Measurements from ENCODE around the gene CSRNP3. TPM values are rescaled to one million over a fixed set of nuclear protein-coding genes. Genes with fewer than 3 reads are reported as not detected.

The CSRNP3 gene
- total RNA-seq, 6 donors from 2014 or later = 0.46 to 4.1 (median 1.5) TPM

- Histone ChIP-seq H3K9me3 (no peaks in the 10 kb centered on the region), H3K4me1 (no peaks in the 10 kb centered on the region), H3K4me3 (no peak overlapping the region), H3K36me3 (no peaks in the 10 kb centered on the region), H3K27me3 (no peaks in the 10 kb centered on the region), H3K27ac (no peak overlapping the region)
- ATAC-seq (ENCODE audit: low FRiP score in 2 of 2) (no peak), DNase-seq (no peak)
- TF ChIP-seq POLR2A (IDR thresholded peaks at IDR 0.05) (no peak), POLR2AphosphoS5 (IDR thresholded peaks at IDR 0.05) (no peak), CTCF (IDR thresholded peaks at IDR 0.05) (no peak), EP300 (IDR thresholded peaks at IDR 0.05) (no peak)
- WGBS, 2 donors = 85 to 87% methylated on average over 2 of the region's 2 CpGs
Measured at GRCh38 chr2:165567273-165567672, 97.8 kb downstream of the CSRNP3 start.

GRCh38 chr2:165568361-165568760 is 98.9 kb downstream of the CSRNP3 start:
- H3K4me1 ChIP-seq = no peaks in the 10 kb centered on the region
- TF ChIP-seq CTCF (IDR thresholded peaks at IDR 0.05) = no peak
- TF ChIP-seq POLR2A (IDR thresholded peaks at IDR 0.05) = no peak
- no peak for TF ChIP-seq POLR2AphosphoS5 (IDR thresholded peaks at IDR 0.05)
- no peak for TF ChIP-seq EP300 (IDR thresholded peaks at IDR 0.05)
- no peaks in the 10 kb centered on the region for H3K9me3 ChIP-seq
- no peak for DNase-seq
- H3K36me3 ChIP-seq = no peaks in the 10 kb centered on the region
- no peak overlapping the region for H3K27ac ChIP-seq
- ATAC-seq (ENCODE audit: low FRiP score in 2 of 2) = no peak
- H3K4me3 ChIP-seq = no peak overlapping the region
- H3K27me3 ChIP-seq = no peaks in the 10 kb centered on the region

- no peaks in the 10 kb centered on the region for H3K36me3 ChIP-seq
- TF ChIP-seq POLR2AphosphoS5 (IDR thresholded peaks at IDR 0.05) (no peak), CTCF (IDR thresholded peaks at IDR 0.05) (no peak), EP300 (IDR thresholded peaks at IDR 0.05) (no peak), POLR2A (IDR thresholded peaks at IDR 0.05) (no peak)
- DNase-seq = no peak
- H3K9me3 ChIP-seq = no peaks in the 10 kb centered on the region
- H3K4me1 ChIP-seq = peaks cover 0 to 8% (median 0%) of the 10 kb centered on the region in 4 donors
- no peak overlapping the region for H3K27ac ChIP-seq
- 93 to 96% methylated on average over 1 of the region's 1 CpG for WGBS, 2 donors
- H3K4me3 ChIP-seq = no peak overlapping the region
- no peaks in the 10 kb centered on the region for H3K27me3 ChIP-seq
- ATAC-seq (ENCODE audit: low FRiP score in 2 of 2) = no peak
Measured at GRCh38 chr2:165571477-165571876, 102.0 kb downstream of the CSRNP3 start.

GRCh38 chr2:165572151-165572550 is 102.7 kb downstream of the CSRNP3 start:
- Histone ChIP-seq H3K27ac (no peak overlapping the region), H3K36me3 (no peaks in the 10 kb centered on the region), H3K4me1 (peaks cover 0 to 8% (median 0%) of the 10 kb centered on the region in 4 donors), H3K4me3 (no peak overlapping the region), H3K27me3 (no peaks in the 10 kb centered on the region), H3K9me3 (no peaks in the 10 kb centered on the region)
- no peak for TF ChIP-seq CTCF (IDR thresholded peaks at IDR 0.05)
- no peak for TF ChIP-seq POLR2AphosphoS5 (IDR thresholded peaks at IDR 0.05)
- TF ChIP-seq POLR2A (IDR thresholded peaks at IDR 0.05) = no peak
- TF ChIP-seq EP300 (IDR thresholded peaks at IDR 0.05) = no peak
- ATAC-seq (ENCODE audit: low FRiP score in 2 of 2) (no peak), DNase-seq (no peak)
- WGBS, 2 donors = 74 to 76% methylated on average over 3 of the region's 3 CpGs

Measured in upper lobe of left lung (tissue), 6 donors.